Measurements from ENCODE around the gene CSPG4.
"Not testable (repeated sequence)": the region's sequence is repeated elsewhere in the genome, so short reads cannot be mapped to it uniquely, and the experiment has no call there.

Gene CSPG4, protein sequence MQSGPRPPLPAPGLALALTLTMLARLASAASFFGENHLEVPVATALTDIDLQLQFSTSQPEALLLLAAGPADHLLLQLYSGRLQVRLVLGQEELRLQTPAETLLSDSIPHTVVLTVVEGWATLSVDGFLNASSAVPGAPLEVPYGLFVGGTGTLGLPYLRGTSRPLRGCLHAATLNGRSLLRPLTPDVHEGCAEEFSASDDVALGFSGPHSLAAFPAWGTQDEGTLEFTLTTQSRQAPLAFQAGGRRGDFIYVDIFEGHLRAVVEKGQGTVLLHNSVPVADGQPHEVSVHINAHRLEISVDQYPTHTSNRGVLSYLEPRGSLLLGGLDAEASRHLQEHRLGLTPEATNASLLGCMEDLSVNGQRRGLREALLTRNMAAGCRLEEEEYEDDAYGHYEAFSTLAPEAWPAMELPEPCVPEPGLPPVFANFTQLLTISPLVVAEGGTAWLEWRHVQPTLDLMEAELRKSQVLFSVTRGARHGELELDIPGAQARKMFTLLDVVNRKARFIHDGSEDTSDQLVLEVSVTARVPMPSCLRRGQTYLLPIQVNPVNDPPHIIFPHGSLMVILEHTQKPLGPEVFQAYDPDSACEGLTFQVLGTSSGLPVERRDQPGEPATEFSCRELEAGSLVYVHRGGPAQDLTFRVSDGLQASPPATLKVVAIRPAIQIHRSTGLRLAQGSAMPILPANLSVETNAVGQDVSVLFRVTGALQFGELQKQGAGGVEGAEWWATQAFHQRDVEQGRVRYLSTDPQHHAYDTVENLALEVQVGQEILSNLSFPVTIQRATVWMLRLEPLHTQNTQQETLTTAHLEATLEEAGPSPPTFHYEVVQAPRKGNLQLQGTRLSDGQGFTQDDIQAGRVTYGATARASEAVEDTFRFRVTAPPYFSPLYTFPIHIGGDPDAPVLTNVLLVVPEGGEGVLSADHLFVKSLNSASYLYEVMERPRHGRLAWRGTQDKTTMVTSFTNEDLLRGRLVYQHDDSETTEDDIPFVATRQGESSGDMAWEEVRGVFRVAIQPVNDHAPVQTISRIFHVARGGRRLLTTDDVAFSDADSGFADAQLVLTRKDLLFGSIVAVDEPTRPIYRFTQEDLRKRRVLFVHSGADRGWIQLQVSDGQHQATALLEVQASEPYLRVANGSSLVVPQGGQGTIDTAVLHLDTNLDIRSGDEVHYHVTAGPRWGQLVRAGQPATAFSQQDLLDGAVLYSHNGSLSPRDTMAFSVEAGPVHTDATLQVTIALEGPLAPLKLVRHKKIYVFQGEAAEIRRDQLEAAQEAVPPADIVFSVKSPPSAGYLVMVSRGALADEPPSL (N-terminal part only)

DNA sequence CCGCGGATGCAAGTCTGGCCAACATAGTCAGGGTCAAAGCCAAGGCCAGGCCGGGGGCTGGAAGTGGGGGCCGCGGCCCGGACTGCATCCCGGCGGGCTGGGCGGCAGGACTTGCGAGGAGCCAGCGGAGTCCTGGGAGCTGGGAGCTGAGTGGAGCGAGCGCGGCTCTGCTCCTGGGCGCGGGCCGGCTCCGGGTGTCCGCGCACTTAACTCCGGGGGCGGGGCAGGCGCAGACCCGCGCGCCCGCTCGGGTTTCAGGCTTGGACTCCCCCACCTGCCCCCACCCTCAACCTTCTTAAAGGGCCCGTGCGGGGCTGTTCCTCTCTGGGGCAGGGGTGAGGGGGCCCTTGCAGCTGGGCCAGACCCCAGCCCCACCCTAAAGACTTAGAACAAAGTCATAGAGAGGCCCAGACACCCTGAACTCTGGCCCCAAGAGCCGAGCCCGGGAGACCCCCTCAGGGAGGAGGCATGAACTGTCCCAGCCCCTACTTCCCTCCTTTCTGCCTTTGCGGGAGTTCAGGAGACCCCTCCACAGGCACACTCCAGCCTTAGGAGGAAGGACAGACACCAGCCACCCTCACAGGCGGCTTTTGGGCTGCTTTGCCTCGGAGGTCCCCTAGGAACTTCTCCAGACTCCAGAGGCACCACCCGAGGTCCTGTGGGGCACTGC lies at the start of gene CSPG4:
CSPG4 (minus strand) TSS at position 181 of the 670 bp plus-strand sequence; CDS start at position 88, 93 bp downstream.
- Histone ChIP-seq H3K9me3 (ENCODE audit: low read length) (no peaks in the 10 kb centered on the region), H3K36me3 (ENCODE audit: insufficient read depth, low read length) (no peaks in the 10 kb centered on the region), H3K4me1 (ENCODE audit: insufficient read depth, low read length) (peaks cover 32% of the 10 kb centered on the region), H3K4me3 (ENCODE audit: low read depth in 1 of 2, low read length in 2 of 2) (peak within 1 kb of the TSS; percentile 78 to 100), H3K9ac (ENCODE audit: low read length) (peak within 1 kb of the TSS; percentile 97), H3K27ac (ENCODE audit: low read depth, low read length) (peak within 1 kb of the TSS; percentile 98), H3K27me3 (ENCODE audit: control insufficient read depth in 1 of 2, insufficient read depth in 2 of 2, low read length in 2 of 2) (no peaks in the 10 kb centered on the region)

DNA sequence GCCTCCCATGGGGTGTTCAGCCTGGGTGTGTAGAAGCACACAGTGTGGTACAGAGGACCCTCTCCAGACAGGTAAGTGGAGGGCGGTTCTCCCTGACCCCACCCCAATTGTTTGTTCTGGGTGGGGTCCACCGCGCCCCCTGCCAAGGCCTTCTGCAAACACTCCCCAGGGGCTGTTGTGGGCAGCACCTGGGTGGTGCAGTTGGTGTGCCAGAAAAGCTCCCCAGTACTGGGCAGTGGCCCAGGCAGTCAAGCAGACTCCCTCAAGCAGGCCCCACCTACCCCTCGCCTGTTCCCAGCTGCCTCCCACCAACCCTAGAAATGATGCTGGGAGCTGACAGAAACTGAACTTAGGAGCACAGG lies 49.7 kb upstream of the CSPG4 start:
- H3K9ac ChIP-seq (ENCODE audit: low read length); H3K4me3 ChIP-seq (ENCODE audit: low read depth in 1 of 2, low read length in 2 of 2): not testable (repeated sequence)

DNA sequence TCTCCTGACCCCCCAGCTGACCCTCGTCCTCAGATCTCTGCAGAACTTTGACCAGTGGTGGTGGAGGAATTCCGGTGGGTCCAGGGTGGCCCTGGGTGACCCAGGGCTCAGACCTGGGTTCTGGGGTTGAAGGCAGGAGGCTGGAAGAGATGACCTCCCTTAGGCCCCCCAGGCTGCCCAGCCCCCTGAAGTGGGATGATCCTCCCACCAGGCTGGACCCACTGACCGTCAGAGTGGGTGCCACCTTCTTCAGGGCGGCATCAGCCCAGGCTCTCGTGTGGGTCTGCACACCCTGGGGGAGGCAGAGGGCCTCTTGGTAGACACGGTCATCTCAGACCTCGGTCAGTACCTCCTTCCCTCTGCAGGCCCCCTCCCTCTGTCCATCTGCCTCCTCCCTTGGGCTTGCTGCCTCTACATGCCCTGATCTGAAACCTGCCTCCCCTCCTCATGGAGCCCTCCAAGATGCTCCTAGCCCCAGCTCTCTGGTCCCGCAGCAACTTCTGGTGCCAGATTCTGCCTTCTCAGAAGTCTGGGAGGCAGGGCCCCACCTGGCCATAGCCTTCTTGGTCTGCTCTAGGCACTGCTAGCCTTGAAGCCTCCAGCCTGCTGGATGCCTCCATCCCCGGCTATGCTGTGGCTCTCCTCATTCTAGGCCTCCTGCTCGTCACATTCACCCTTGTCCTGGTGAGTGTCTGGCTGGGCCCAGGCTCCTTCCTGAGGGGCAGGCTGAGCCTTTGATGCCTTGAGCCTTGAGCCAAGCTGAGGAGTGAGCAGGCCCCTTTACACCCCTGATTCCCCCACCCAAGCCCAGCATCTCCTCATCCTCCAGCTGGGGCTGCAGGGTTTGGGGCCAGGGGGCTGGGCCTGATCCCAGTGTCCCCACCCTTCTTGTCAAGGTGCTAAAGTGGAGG lies 49.1 kb upstream of the CSPG4 start:
- Histone ChIP-seq H3K27ac (ENCODE audit: low read depth, low read length) (no peak overlapping the region), H3K36me3 (ENCODE audit: insufficient read depth, low read length) (no peaks in the 10 kb centered on the region), H3K9me3 (ENCODE audit: low read length) (no peaks in the 10 kb centered on the region), H3K9ac (ENCODE audit: low read length) (no peak overlapping the region), H3K27me3 (ENCODE audit: control insufficient read depth in 1 of 2, insufficient read depth in 2 of 2, low read length in 2 of 2) (no peaks in the 10 kb centered on the region), H3K4me3 (ENCODE audit: low read depth in 1 of 2, low read length in 2 of 2) (no peak overlapping the region), H3K4me1 (ENCODE audit: insufficient read depth, low read length) (peaks cover 8% of the 10 kb centered on the region)

More for the DNA sequence above, 49.7 kb upstream of the CSPG4 start:
- not testable (repeated sequence) for H3K36me3 ChIP-seq (ENCODE audit: insufficient read depth, low read length); H3K27ac ChIP-seq (ENCODE audit: low read depth, low read length); H3K27me3 ChIP-seq (ENCODE audit: control insufficient read depth in 1 of 2, insufficient read depth in 2 of 2, low read length in 2 of 2); H3K9me3 ChIP-seq (ENCODE audit: low read length); H3K4me1 ChIP-seq (ENCODE audit: insufficient read depth, low read length)

DNA sequence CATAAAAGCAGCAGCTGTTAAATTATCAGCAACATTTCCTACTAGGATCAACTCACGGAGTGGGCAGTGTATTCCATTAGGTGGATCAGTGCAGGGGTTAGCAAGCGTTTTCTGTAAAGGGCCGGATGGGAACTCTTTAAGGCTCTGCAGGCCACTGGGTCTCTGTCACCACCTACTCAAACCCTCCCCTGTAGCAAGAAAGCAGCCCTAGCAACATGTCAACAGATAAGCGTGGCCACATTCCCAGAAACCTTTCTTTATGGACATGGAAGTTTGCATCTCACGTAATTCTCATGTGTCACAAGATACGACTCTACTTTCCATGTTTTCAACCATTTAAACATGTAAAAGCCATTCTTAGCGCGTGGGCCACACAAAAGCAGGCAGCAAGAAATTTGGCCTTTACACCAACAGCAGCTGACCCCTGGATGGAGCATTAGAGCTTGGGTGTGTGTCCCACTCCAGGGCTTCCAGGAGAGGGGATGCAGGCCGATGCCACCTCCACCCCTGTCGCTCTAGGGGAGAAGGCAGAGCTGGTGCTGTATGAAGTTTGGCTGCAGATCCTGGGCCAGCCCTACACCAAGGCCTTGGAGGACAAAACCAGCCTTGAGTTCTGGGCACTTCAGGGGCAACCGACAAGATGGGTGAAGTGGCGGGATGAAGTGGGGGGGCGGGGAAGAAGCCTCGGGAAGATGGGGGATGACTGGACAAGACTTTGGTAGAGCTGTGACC lies 48.2 kb upstream of the CSPG4 start:
- no peak overlapping the region for H3K27ac ChIP-seq (ENCODE audit: low read depth, low read length)
- H3K4me1 ChIP-seq (ENCODE audit: insufficient read depth, low read length): peaks cover 8% of the 10 kb centered on the region
- no peaks in the 10 kb centered on the region for H3K36me3 ChIP-seq (ENCODE audit: insufficient read depth, low read length)
- no peaks in the 10 kb centered on the region for H3K27me3 ChIP-seq (ENCODE audit: control insufficient read depth in 1 of 2, insufficient read depth in 2 of 2, low read length in 2 of 2)
- no peaks in the 10 kb centered on the region for H3K9me3 ChIP-seq (ENCODE audit: low read length)
- no peak overlapping the region for H3K9ac ChIP-seq (ENCODE audit: low read length)
- no peak overlapping the region for H3K4me3 ChIP-seq (ENCODE audit: low read depth in 1 of 2, low read length in 2 of 2)

DNA sequence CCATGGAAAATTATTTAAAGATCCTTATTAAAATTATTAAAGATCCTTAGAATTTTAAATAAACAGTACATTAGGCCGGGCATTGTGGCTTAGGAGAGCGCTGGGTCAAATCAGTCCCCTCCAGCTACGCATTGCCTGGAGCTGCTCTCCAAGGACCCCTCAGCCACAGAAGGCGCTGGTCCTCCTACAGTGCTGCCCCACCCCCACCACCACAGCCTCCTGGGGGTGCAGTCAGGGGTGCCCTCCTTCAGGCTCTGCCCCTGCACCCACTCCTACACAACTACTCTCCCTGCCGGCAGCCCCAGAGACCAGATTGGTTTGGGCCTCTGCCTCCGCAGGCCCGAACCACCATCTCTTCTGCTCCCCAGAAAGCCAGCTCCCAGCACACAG lies 47.5 kb upstream of the CSPG4 start:
- not testable (repeated sequence) for H3K4me3 ChIP-seq (ENCODE audit: low read depth in 1 of 2, low read length in 2 of 2); H3K36me3 ChIP-seq (ENCODE audit: insufficient read depth, low read length); H3K9ac ChIP-seq (ENCODE audit: low read length); H3K9me3 ChIP-seq (ENCODE audit: low read length); H3K27me3 ChIP-seq (ENCODE audit: control insufficient read depth in 1 of 2, insufficient read depth in 2 of 2, low read length in 2 of 2); H3K27ac ChIP-seq (ENCODE audit: low read depth, low read length); H3K4me1 ChIP-seq (ENCODE audit: insufficient read depth, low read length)

DNA sequence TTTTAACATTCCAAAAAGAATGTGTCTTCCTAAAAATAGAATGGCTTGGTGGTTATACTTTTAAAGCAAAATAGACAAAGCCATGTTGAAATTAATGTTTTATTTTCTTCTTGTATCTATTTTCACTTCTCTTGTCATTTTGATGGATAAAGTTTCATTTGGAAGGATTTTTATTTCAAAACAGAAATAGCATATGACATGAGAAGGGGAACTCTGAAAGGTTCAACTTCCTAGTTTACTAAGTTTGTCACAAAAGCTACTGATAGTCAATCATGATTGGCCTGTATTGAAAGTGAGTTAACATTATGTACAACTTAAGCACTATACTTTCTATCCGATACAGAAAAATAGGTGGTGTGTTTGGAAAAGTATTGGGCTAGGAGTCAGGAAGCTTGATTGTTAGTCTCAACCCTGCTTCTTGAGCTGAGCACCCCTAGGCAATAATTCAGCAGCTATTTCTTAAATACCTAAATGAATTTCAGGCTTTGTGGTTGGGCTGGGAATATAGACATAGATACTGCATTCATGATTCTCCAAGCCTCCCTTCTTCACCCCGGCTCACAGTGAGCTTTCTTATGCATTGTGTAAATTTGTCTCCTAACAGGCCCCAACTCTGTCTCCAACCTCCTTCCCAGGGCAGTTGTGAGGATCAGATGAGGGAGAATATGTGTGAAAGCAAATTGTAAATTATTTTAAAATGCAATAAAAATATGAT lies 46.9 kb upstream of the CSPG4 start:
- Histone ChIP-seq H3K4me1 (ENCODE audit: insufficient read depth, low read length) (peaks cover 8% of the 10 kb centered on the region), H3K9ac (ENCODE audit: low read length) (no peak overlapping the region), H3K9me3 (ENCODE audit: low read length) (no peaks in the 10 kb centered on the region), H3K4me3 (ENCODE audit: low read depth in 1 of 2, low read length in 2 of 2) (no peak overlapping the region), H3K27ac (ENCODE audit: low read depth, low read length) (no peak overlapping the region), H3K27me3 (ENCODE audit: control insufficient read depth in 1 of 2, insufficient read depth in 2 of 2, low read length in 2 of 2) (no peaks in the 10 kb centered on the region), H3K36me3 (ENCODE audit: insufficient read depth, low read length) (no peaks in the 10 kb centered on the region)

DNA sequence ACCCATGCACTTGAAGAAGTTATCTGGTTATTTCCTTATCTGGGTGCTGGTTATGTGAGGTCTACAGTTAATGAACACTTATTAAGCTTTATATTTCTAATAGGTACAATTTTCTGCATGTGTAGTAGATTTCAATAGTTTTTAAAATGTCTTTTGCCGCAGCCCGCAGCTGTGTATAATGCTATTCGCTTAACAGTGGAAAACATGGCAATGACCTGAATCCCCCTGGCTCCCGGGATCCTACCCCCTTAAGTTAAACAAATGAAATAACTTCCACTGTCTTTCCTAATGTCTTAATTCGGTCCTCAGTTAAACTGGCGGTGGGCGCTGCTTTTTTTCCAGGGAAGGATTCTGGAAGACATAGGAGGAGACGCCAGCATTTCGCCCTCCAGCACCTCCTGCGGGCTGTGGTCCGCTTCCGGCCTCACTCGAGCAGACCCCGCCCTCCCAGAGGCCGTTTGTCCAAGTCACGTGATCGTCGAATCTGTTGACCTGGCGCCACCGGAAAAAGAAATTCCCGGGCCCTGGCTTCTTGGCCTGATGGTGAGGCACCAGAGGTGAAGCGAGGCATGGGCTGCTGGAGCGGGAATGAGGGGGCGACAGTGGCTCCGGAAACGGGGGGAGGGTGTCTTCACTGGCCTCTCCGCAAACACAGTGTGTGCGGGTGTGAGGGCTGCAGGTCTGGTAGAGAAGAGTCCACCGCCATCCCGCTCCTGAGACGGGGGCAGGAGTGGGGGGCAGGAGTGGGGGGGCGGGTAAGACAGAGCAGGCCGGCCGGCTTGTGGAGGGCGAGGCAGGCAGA lies 45.6 kb upstream of the CSPG4 start:
- Histone ChIP-seq H3K27ac (ENCODE audit: low read depth, low read length) (peak overlapping the region; percentile 78), H3K4me1 (ENCODE audit: insufficient read depth, low read length) (peaks cover 8% of the 10 kb centered on the region), H3K27me3 (ENCODE audit: control insufficient read depth in 1 of 2, insufficient read depth in 2 of 2, low read length in 2 of 2) (no peaks in the 10 kb centered on the region), H3K4me3 (ENCODE audit: low read depth in 1 of 2, low read length in 2 of 2) (peak overlapping the region; percentile 47 to 58), H3K36me3 (ENCODE audit: insufficient read depth, low read length) (no peaks in the 10 kb centered on the region), H3K9me3 (ENCODE audit: low read length) (no peaks in the 10 kb centered on the region), H3K9ac (ENCODE audit: low read length) (peak overlapping the region; percentile 27)

DNA sequence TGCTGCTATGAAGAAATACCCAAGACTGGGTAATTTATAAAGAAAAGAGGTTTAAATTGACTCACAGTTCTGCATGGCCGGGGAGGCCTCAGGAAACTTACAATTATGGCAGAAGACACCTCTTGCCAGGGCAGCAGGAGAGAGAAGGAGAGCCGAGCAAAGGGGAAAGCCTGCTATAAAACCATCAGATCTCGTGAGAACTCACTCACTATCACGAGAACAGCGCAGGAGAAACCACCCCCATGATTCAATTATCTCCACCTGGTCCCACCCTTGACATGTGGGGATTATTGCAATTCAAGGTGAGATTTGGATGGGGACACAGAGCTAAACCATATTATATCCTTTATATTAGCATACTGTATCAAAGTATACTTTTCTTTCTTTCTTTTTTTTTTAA lies 42.2 kb upstream of the CSPG4 start:
- not testable (repeated sequence) for H3K36me3 ChIP-seq (ENCODE audit: insufficient read depth, low read length); H3K4me1 ChIP-seq (ENCODE audit: insufficient read depth, low read length); H3K4me3 ChIP-seq (ENCODE audit: low read depth in 1 of 2, low read length in 2 of 2); H3K27me3 ChIP-seq (ENCODE audit: control insufficient read depth in 1 of 2, insufficient read depth in 2 of 2, low read length in 2 of 2); H3K27ac ChIP-seq (ENCODE audit: low read depth, low read length); H3K9me3 ChIP-seq (ENCODE audit: low read length); H3K9ac ChIP-seq (ENCODE audit: low read length)

DNA sequence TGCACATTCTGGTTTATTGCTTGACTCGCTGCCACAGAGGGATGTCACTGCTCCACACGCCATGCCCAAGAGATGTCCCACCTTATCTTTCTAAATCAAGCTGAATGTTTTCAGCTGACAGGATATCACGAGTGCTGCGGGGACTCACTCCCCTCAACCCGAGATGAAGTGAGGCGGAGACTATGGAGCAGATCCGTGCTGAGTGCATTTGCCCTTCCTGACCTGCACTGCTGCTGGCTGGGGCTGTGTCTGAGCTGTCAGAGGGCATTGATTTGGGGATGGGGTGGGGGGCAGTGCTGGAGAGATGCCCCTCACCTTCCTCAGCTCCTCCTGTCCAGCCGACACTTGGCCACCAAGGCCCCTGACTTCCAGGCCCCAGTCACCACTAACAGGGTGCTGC lies 40.5 kb upstream of the CSPG4 start:
- peaks cover 4% of the 10 kb centered on the region for H3K4me1 ChIP-seq (ENCODE audit: insufficient read depth, low read length)
- no peaks in the 10 kb centered on the region for H3K27me3 ChIP-seq (ENCODE audit: control insufficient read depth in 1 of 2, insufficient read depth in 2 of 2, low read length in 2 of 2)
- H3K4me3 ChIP-seq (ENCODE audit: low read depth in 1 of 2, low read length in 2 of 2): no peak overlapping the region
- H3K36me3 ChIP-seq (ENCODE audit: insufficient read depth, low read length): no peaks in the 10 kb centered on the region
- no peak overlapping the region for H3K9ac ChIP-seq (ENCODE audit: low read length)
- no peak overlapping the region for H3K27ac ChIP-seq (ENCODE audit: low read depth, low read length)
- no peaks in the 10 kb centered on the region for H3K9me3 ChIP-seq (ENCODE audit: low read length)

All from muscle layer of colon (tissue), 2 donors.